A549 (cell line): ENCODE data around the gene TTC33. TPM values are rescaled to one million over a fixed set of nuclear protein-coding genes. Genes with fewer than 3 reads are reported as not detected.

ENCODE experiments used
- ATAC-seq, 2 experiments: fragments of 200-7000 bp in 1 of 2; fragments of >200 bp in 1 of 2; cut with Nextera tagmentation in 1 of 2; cut with Tn5 transposase in 1 of 2; 3 replicates each; pipeline versions ENCODE4 v1.8.0 to v1.9.1; 2018 to 2020; ENCODE audit warnings: mild to moderate bottlenecking in 1 of 2, moderate library complexity in 1 of 2
- CTCF ChIA-PET: fragments of 300-600 bp; sonication (Branson Sonifier 250); formaldehyde crosslinking; extraction: SDS; loops from one replicate; lab custom pipeline; 2021; ENCODE audit warnings: antibody characterized with exemption, inconsistent platforms; lab: Yijun Ruan, JAX
- POLR2A ChIA-PET: fragments of 350-600 bp; formaldehyde crosslinking; extraction: SDS; loops from one replicate; lab custom pipeline; 2021; ENCODE audit warnings: antibody characterized with exemption, inconsistent platforms; lab: Yijun Ruan, JAX
- DNase-seq, 2 experiments: peaks; one replicate each; pipeline versions ENCODE4 v3.0.0 to v3.0.0-alpha.2; 2011 to 2016; ENCODE audit warnings: low read depth in 1 of 2, low spot score in 1 of 2
- FAIRE-seq: peaks from 2 replicates; lab custom pipeline; 2011; peaks lifted over from hg19 to GRCh38; lab: Jason Lieb, UNC
- H3K27ac ChIP-seq, 2 experiments: fragments of >200 bp; sonication (Bioruptor Twin); formaldehyde crosslinking; 3 replicates each; pipeline ENCODE4 v1.5.1; 2016 to 2017
- H3K4me1 ChIP-seq: fragments of >200 bp; sonication (Bioruptor Twin); formaldehyde crosslinking; 3 replicates; pipeline ENCODE4 v1.6.1; 2016
- H3K4me2 ChIP-seq: fragments of >200 bp; sonication (Bioruptor Twin); formaldehyde crosslinking; 3 replicates; pipeline ENCODE4 v1.6.1; 2016
- H3K4me3 ChIP-seq: fragments of >200 bp; sonication (Bioruptor Twin); formaldehyde crosslinking; 3 replicates; pipeline ENCODE4 v1.5.1; 2016
- H3K9me3 ChIP-seq: fragments of >200 bp; sonication (Bioruptor Twin); formaldehyde crosslinking; 3 replicates; pipeline ENCODE4 v1.6.1; 2016
- BHLHE40 ChIP-seq: IDR thresholded peaks from 2 replicates; pipeline ENCODE4 v1.6.1; 2012; ENCODE audit warnings: low read depth, low read length, inconsistent platforms
- CHD4 ChIP-seq: fragments of 200-600 bp; sonication (generic); IDR thresholded peaks from 2 replicates; pipeline ENCODE4 v1.6.1; 2016; ENCODE audit warnings: antibody characterized with exemption, mild to moderate bottlenecking, borderline replicate concordance
- EHF ChIP-seq: fragments of 250-450 bp; sonication (Bioruptor Pico); IDR thresholded peaks from 2 replicates; pipeline ENCODE4 v1.5.0; 2020; ENCODE audit warnings: mild to moderate bottlenecking
- EHMT2 ChIP-seq: fragments of 200-600 bp; sonication (generic); IDR thresholded peaks from 2 replicates; pipeline ENCODE4 v1.6.1; 2016; ENCODE audit warnings: antibody characterized with exemption, low read depth, mild to moderate bottlenecking, moderate library complexity
- ELK1 ChIP-seq: fragments of 150-350 bp; IDR thresholded peaks from 2 replicates; pipeline ENCODE4 v1.6.1; 2014; ENCODE audit warnings: low read depth, mild to moderate bottlenecking, low read length
- ESRRA ChIP-seq: fragments of 150-350 bp; IDR thresholded peaks from 2 replicates; pipeline ENCODE4 v1.6.1; 2014; ENCODE audit warnings: mild to moderate bottlenecking, low read length, borderline replicate concordance
- FOSB ChIP-seq: fragments of 250-450 bp; sonication (Bioruptor Pico); IDR thresholded peaks from 2 replicates; pipeline ENCODE4 v1.5.0; 2020; ENCODE audit warnings: mild to moderate bottlenecking, moderate library complexity
- FOXS1 ChIP-seq: fragments of 250-450 bp; sonication (Bioruptor Pico); IDR thresholded peaks from 2 replicates; pipeline ENCODE4 v1.5.0; 2020; ENCODE audit warnings: mild to moderate bottlenecking, moderate library complexity
- HDAC2 ChIP-seq: fragments of 200-600 bp; sonication (generic); IDR thresholded peaks from 2 replicates; pipeline ENCODE4 v1.6.1; 2016
- HMGXB4 ChIP-seq: fragments of 250-450 bp; sonication (Bioruptor Pico); IDR thresholded peaks from 2 replicates; pipeline ENCODE4 v1.5.0; 2021; ENCODE audit warnings: mild to moderate bottlenecking, moderate library complexity, borderline replicate concordance
- HOXB5 ChIP-seq: fragments of 250-450 bp; sonication (Bioruptor Pico); IDR thresholded peaks from 2 replicates; pipeline ENCODE4 v1.5.0; 2020; ENCODE audit warnings: mild to moderate bottlenecking, moderate library complexity
- MAFK ChIP-seq: fragments of 450-650 bp; IDR thresholded peaks from 2 replicates; pipeline ENCODE4 v1.6.1; 2014; ENCODE audit not compliant: partially characterized antibody
- MAX ChIP-seq: IDR thresholded peaks from 2 replicates; pipeline ENCODE4 v1.6.1; 2012
- NFE2L2 ChIP-seq: fragments of 150-350 bp; conservative IDR thresholded peaks from 2 replicates; pipeline ENCODE4 v1.6.1; 2014; ENCODE audit warnings: low read length
- NPAS2 ChIP-seq: fragments of 250-450 bp; sonication (Bioruptor Pico); IDR thresholded peaks from 2 replicates; pipeline ENCODE4 v1.8.0; 2022; ENCODE audit warnings: mild to moderate bottlenecking, moderate library complexity, borderline replicate concordance
- NR3C1 ChIP-seq: fragments of >200 bp; sonication (Bioruptor Twin); formaldehyde crosslinking; IDR thresholded peaks from 3 replicates; pipeline ENCODE4 v1.6.1; 2017
- PBX3 ChIP-seq: IDR thresholded peaks from 2 replicates; pipeline ENCODE4 v1.6.1; 2012
- PHF8 ChIP-seq: fragments of 200-600 bp; sonication (generic); IDR thresholded peaks from 2 replicates; pipeline ENCODE4 v1.6.1; 2016; ENCODE audit warnings: low read depth, mild to moderate bottlenecking, antibody characterized with exemption, moderate library complexity, borderline replicate concordance
- WGBS: methylation state at CpG from one replicate; pipeline ENCODE4 v1.1.6; 2017; ENCODE audit errors: missing lambda C conversion rate; 5-methylcytosine and 5-hydroxymethylcytosine counted together
- polyA plus RNA-seq, 4 experiments: library from polyadenylated mRNA; depleted of rRNA in 3 of 4; stranded (reverse); fragments of >200 nt; fragmentation: RNase III in 1 of 4; extraction: RNeasy Plus Mini Kit Qiagen cat#74134 plus additional on column Dnase treatment in 1 of 4; gene quantifications; 2 replicates in 3 of 4; 3 replicates in 1 of 4; pipeline ENCODE4 v1.2.3, GENCODE V29; 2011 to 2017

TTC33 gene
- polyA plus RNA-seq, 2 of the 4 experiments (the other 2 are of a cell fraction): 17.1 to 19.8 TPM

- POLR2A ChIA-PET: no interaction called here
- no peak for ATAC-seq
These were observed 81.0 kb downstream of the TTC33 start for GRCh38 chr5:40674661-40675235.

GRCh38 chr5:40672425-40672824 lies 83.3 kb downstream of the TTC33 start:
- POLR2A ChIA-PET: no interaction called here
- peaks cover 10% of the 10 kb centered on the region for H3K4me1 ChIP-seq
- FAIRE-seq (no peak), ATAC-seq (no peak), DNase-seq (no peak)
- no peak overlapping the region for H3K4me2 ChIP-seq
- H3K27ac ChIP-seq: no peak overlapping the region
- CTCF ChIA-PET: interaction anchor here (0.7 kb wide), 1 partner anchor 142 kb away, joined by 3 read pairs; no protein-coding TSS in a partner anchor
- no peaks in the 10 kb centered on the region for H3K9me3 ChIP-seq
- 68% methylated on average over 4 of the region's 4 CpGs for WGBS
- TF ChIP-seq CHD4 (no peak), HDAC2 (no peak), ESRRA (no peak), BHLHE40 (no peak), ELK1 (no peak), NPAS2 (CRISPR knock-in tag) (no peak)
- H3K4me3 ChIP-seq: no peak overlapping the region

More at GRCh38 chr5:40674661-40675235, 81.0 kb downstream of the TTC33 start:
- H3K9me3 ChIP-seq: no peaks in the 10 kb centered on the region
- CTCF ChIA-PET: interaction anchor here (0.6 kb wide), 1 partner anchor 389 kb away, joined by 3 read pairs; no protein-coding TSS in a partner anchor
- WGBS: 94% methylated on average over 6 of the region's 6 CpGs
- no peak for DNase-seq
- no peak overlapping the region for H3K4me2 ChIP-seq
- H3K4me3 ChIP-seq: no peak overlapping the region
- TF ChIP-seq EHMT2 (no peak), PBX3 (no peak), EHF (CRISPR knock-in tag) (no peak), CHD4 (no peak), ELK1 (no peak), FOXS1 (CRISPR knock-in tag) (no peak), MAX (no peak), FOSB (CRISPR knock-in tag) (no peak), HMGXB4 (no peak), NFE2L2 (no peak), HOXB5 (CRISPR knock-in tag) (no peak), NR3C1 (no peak), MAFK (no peak), PHF8 (no peak)
- peaks cover 20% of the 10 kb centered on the region for H3K4me1 ChIP-seq
- no peak overlapping the region for H3K27ac ChIP-seq
- no peak for FAIRE-seq
